Measurements from ENCODE around the gene GMEB1. TPM values are rescaled to one million over a fixed set of nuclear protein-coding genes. Genes with fewer than 3 reads are reported as not detected.
"Not testable (repeated sequence)": the region's sequence is repeated elsewhere in the genome, so short reads cannot be mapped to it uniquely, and the experiment has no call there.

The GMEB1 gene
- total RNA-seq, 1 experiment from 2014 or later: 5.2 TPM

DNA sequence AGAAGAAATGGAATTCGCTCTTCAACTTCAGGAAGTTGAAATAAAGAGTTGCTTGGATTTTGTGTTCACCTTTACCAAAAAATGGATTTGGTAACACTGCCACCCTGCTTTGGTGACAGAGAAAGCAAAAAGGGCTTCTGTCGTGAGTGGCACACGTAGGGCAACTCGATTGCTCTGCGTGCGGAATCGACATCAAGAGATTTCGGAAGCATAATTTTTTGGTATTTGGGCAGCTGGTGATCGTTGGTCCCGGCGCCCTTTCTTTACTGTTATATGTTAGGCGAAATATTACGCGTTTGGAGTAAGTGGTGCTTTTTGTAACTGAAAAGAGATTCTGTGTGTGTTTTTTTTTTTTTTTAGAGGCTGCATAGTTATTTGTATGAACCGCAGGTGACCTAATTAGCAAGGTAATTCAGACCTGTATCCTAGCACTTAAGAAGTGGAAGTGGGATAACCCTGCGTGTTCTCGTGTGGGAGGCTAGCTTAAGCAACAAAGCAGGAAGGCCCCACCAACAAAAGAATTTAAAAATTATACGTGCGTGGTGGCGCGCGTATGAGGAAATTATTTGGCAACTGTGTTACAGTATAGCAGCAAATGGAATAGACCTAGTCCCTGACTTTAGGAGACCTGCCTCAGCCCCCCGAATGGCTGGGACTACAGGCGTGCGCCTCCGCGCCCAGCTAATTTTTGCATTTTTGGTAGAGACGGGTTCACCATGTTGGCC lies 19.9 kb upstream of the GMEB1 start, which contains the start of gene RNU11:
Gene RNU11, plus strand, starts transcription at position 127 of the 725 bp plus-strand sequence.
- H3K79me2 ChIP-seq (ENCODE audit: low read length): no peaks in the 10 kb centered on the region; the same call in 1 of the 2 replicates
- no peaks in the 10 kb centered on the region for H3K9me3 ChIP-seq (ENCODE audit: low read length)
- TF ChIP-seq EZH2phosphoT487 (IDR thresholded peaks at IDR 0.05; ENCODE audit: borderline replicate concordance, low read length): no peak
- TF ChIP-seq, protein P1, sequence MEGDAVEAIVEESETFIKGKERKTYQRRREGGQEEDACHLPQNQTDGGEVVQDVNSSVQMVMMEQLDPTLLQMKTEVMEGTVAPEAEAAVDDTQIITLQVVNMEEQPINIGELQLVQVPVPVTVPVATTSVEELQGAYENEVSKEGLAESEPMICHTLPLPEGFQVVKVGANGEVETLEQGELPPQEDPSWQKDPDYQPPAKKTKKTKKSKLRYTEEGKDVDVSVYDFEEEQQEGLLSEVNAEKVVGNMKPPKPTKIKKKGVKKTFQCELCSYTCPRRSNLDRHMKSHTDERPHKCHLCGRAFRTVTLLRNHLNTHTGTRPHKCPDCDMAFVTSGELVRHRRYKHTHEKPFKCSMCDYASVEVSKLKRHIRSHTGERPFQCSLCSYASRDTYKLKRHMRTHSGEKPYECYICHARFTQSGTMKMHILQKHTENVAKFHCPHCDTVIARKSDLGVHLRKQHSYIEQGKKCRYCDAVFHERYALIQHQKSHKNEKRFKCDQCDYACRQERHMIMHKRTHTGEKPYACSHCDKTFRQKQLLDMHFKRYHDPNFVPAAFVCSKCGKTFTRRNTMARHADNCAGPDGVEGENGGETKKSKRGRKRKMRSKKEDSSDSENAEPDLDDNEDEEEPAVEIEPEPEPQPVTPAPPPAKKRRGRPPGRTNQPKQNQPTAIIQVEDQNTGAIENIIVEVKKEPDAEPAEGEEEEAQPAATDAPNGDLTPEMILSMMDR (conservative IDR thresholded peaks at IDR 0.05; ENCODE audit: low read depth, low read length): no peak
- TF ChIP-seq EZH2 (IDR thresholded peaks at IDR 0.05; ENCODE audit: low read length, unreplicated experiment): no peak
- peak within 1 kb of the TSS; percentile 80 for H3K4me2 ChIP-seq (ENCODE audit: low read length)
- no peaks in the 10 kb centered on the region for H3K36me3 ChIP-seq (ENCODE audit: low read depth, low read length)
- peak within 1 kb of the TSS; percentile 88 for H3K9ac ChIP-seq (ENCODE audit: low read length)
- peak within 1 kb of the TSS; percentile 93 for H3K27ac ChIP-seq (ENCODE audit: low read length)
- TSS peak; percentile 100 for BruUV-seq (replicated peaks)
- CTCF ChIA-PET: interaction anchor here (0.6 kb wide), 1 partner anchor 111 kb away, joined by 3 read pairs; no protein-coding TSS in a partner anchor
- H4K20me1 ChIP-seq (ENCODE audit: low read length): no peaks in the 10 kb centered on the region
- POLR2A ChIA-PET (ENCODE audit: unreplicated experiment): interaction anchor here (0.6 to 1.4 kb wide), 9 partner anchors 11 to 440 kb away, joined by 4 to 32 read pairs (median 5); partner anchors contain the start of genes GMEB1 and YTHDF2
- peaks cover 8% of the 10 kb centered on the region for H3F3A ChIP-seq (ENCODE audit: low read length, unreplicated experiment)
- peaks cover 17% of the 10 kb centered on the region for H3K4me1 ChIP-seq (ENCODE audit: insufficient read depth, low read length)
- DNase-seq (peak; percentile 98), ATAC-seq (peak; percentile 80)
- H2AFZ ChIP-seq (ENCODE audit: low read length): peak within 1 kb of the TSS; percentile 83
- intact Hi-C loops (cut with micrococcal nuclease): loop anchor here (2.0 kb wide), 3 partner anchors 20 to 228 kb away; partner anchors contain the start of genes GMEB1 and YTHDF2
- no peaks in the 10 kb centered on the region for H3K27me3 ChIP-seq (ENCODE audit: low read length)
- no peaks in the 10 kb centered on the region for H3K9me2 ChIP-seq (replicated peaks; ENCODE audit: low read length)
- peak within 1 kb of the TSS; percentile 48 for H3K4me3 ChIP-seq (ENCODE audit: low read length)

DNA sequence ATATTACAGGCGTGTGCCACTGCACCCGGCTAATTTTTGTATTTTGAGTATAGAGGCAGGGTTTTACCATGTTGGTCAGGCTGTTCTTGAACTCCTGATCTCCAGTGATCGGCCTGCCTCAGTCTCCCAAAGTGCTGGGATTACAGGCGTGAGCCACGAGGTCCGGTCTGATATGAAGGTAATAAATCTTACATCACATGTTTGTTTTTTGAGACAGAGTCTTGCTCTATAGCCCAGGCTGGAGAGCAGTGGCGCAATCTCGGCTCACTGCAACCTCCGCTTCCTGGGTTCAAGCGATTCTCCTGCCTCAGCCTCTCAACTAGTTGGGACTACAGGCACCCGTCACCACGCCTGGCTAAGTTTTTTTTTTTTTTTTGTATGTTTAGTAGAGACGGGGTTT lies 15.5 kb upstream of the GMEB1 start:
- H3K27me3 ChIP-seq (ENCODE audit: low read length); H3K9me3 ChIP-seq (ENCODE audit: low read length); ATAC-seq; H3K4me1 ChIP-seq (ENCODE audit: insufficient read depth, low read length); POLR2A ChIA-PET (ENCODE audit: unreplicated experiment); H3K9me2 ChIP-seq (replicated peaks; ENCODE audit: low read length); H3K4me2 ChIP-seq (ENCODE audit: low read length); H3K9ac ChIP-seq (ENCODE audit: low read length); intact Hi-C loops (cut with micrococcal nuclease); H3K27ac ChIP-seq (ENCODE audit: low read length); H3K79me2 ChIP-seq (ENCODE audit: low read length); H3F3A ChIP-seq (ENCODE audit: low read length, unreplicated experiment); H3K4me3 ChIP-seq (ENCODE audit: low read length); H4K20me1 ChIP-seq (ENCODE audit: low read length); BruUV-seq (replicated peaks); H2AFZ ChIP-seq (ENCODE audit: low read length); H3K36me3 ChIP-seq (ENCODE audit: low read depth, low read length); DNase-seq: not testable (repeated sequence)
- CTCF ChIA-PET: interaction anchor here (0.7 kb wide), 1 partner anchor 12 kb away, joined by 5 read pairs; no protein-coding TSS in a partner anchor

DNA sequence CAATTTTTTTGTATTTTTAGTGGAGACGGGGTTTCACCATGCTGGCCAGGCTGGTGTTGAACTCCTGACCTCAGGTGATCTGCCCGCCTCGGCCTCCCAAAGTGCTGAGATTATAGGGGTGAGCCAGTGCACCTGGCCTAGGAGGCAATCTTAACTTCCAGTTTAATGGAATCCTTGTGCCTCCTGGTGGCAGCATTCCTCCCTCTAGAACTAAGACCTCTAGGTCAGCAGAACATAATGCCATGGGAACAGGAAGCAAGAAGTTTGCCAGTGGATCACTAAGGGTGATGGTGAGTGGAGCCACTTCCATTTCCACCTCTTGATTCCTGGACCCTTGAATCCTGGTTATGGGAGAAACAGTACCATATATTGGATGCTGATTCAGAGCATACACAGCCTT lies 14.7 kb upstream of the GMEB1 start:
- H3F3A ChIP-seq (ENCODE audit: low read length, unreplicated experiment); H3K36me3 ChIP-seq (ENCODE audit: low read depth, low read length); H3K9me3 ChIP-seq (ENCODE audit: low read length); H3K9me2 ChIP-seq (replicated peaks; ENCODE audit: low read length); H3K27me3 ChIP-seq (ENCODE audit: low read length); H3K4me2 ChIP-seq (ENCODE audit: low read length); H2AFZ ChIP-seq (ENCODE audit: low read length); H4K20me1 ChIP-seq (ENCODE audit: low read length); H3K27ac ChIP-seq (ENCODE audit: low read length); H3K4me3 ChIP-seq (ENCODE audit: low read length); POLR2A ChIA-PET (ENCODE audit: unreplicated experiment); BruUV-seq (replicated peaks); H3K9ac ChIP-seq (ENCODE audit: low read length); H3K79me2 ChIP-seq (ENCODE audit: low read length); H3K4me1 ChIP-seq (ENCODE audit: insufficient read depth, low read length); intact Hi-C loops (cut with micrococcal nuclease): not testable (repeated sequence)
- DNase-seq: peak; percentile 57
- ATAC-seq: peak; percentile 47; the same call in 1 of the 2 replicates
- CTCF ChIA-PET: interaction anchor here (0.7 kb wide), 1 partner anchor 13 kb away, joined by 5 read pairs; no protein-coding TSS in a partner anchor

DNA sequence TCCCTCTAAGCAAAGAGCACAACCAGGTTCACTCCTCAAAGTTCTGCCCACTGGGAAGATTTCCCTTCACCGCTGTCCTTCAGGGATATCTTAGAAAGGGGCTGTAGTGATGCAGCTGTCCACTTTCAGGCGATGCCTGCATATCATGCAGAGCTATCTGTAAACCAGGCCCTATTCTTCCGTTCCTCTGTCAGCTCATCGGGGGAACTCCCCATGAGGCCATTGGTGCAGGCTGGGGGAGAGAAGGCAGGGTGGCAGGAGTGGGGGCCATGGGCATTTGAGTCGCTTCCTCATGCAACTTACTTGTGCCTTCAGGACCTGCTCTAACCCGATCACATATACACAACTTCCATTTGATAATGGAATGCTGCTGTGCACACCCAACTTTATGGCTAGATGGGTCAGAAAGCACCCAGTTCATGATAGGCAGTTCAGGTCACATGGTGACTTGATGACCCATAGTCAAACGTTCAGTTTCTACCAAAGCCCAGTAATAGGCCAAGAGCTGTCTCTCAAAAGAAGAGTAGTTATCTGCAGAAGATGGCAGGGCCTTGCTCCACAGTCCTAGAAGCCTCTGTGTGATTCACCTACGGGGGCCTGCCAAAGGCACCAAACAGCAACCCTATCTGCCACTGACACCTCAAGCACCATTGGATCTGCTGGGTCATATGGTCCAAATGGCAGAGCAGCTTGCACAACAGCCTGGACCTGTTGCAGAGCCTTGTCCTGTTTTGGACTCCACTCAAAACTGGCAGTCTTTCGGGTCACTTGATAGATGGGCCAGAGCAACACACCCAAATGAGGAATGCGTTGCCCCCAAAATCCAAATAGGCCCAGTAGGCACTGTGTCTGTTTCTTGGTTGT lies 12.9 kb upstream of the GMEB1 start:
- H3K9me2 ChIP-seq (replicated peaks; ENCODE audit: low read length); CTCF ChIA-PET; BruUV-seq (replicated peaks): not testable (repeated sequence)

More for the DNA sequence above, 12.9 kb upstream of the GMEB1 start:
- H3F3A ChIP-seq (ENCODE audit: low read length, unreplicated experiment); H4K20me1 ChIP-seq (ENCODE audit: low read length); H3K27me3 ChIP-seq (ENCODE audit: low read length); DNase-seq; ATAC-seq; H3K4me1 ChIP-seq (ENCODE audit: insufficient read depth, low read length); H3K4me3 ChIP-seq (ENCODE audit: low read length); H3K27ac ChIP-seq (ENCODE audit: low read length); H3K9ac ChIP-seq (ENCODE audit: low read length); H3K9me3 ChIP-seq (ENCODE audit: low read length); H3K36me3 ChIP-seq (ENCODE audit: low read depth, low read length); H3K4me2 ChIP-seq (ENCODE audit: low read length); POLR2A ChIA-PET (ENCODE audit: unreplicated experiment); intact Hi-C loops (cut with micrococcal nuclease); H2AFZ ChIP-seq (ENCODE audit: low read length); H3K79me2 ChIP-seq (ENCODE audit: low read length): not testable (repeated sequence)
